DND-41 (cell line): ENCODE results near the gene COL20A1.

Experiments
- ATAC-seq: fragments of 200-7000 bp; cut with Tn5 transposase; 3 replicates; pipeline ENCODE4 v1.9.1; 2021; ENCODE audit warnings: low read depth; ENCODE audit not compliant: insufficient read depth
- DNase-seq: peaks from one replicate; pipeline ENCODE4 v3.0.0-alpha.2; 2020
- H2AFZ ChIP-seq: 2 replicates; pipeline ENCODE4 v1.6.0; 2012; ENCODE audit warnings: low read depth, low read length
- H3K27ac ChIP-seq: 2 replicates; pipeline ENCODE4 v1.5.1; 2012; ENCODE audit warnings: low read length, inconsistent platforms
- H3K27me3 ChIP-seq: fragments of 200-600 bp; sonication (generic); 2 replicates; pipeline ENCODE4 v1.6.0; 2012; ENCODE audit warnings: low read length, mild to moderate bottlenecking, inconsistent platforms; ENCODE audit not compliant: insufficient read depth, poor library complexity
- H3K36me3 ChIP-seq: 2 replicates; pipeline ENCODE4 v1.5.1; 2012; ENCODE audit warnings: low read length, inconsistent platforms; ENCODE audit not compliant: insufficient read depth
- H3K4me1 ChIP-seq: 2 replicates; pipeline ENCODE4 v1.5.1; 2012; ENCODE audit warnings: mild to moderate bottlenecking, low read length; ENCODE audit not compliant: insufficient read depth
- H3K4me2 ChIP-seq: 2 replicates; pipeline ENCODE4 v1.6.0; 2012; ENCODE audit warnings: mild to moderate bottlenecking, moderate library complexity, low read length, inconsistent platforms; ENCODE audit not compliant: insufficient read depth
- H3K4me3 ChIP-seq, 2 experiments: fragments of 200-600 bp in 1 of 2; shearing (Covaris generic) in 1 of 2; 2 replicates each; pipeline ENCODE4 v1.5.1; 2012 to 2016; ENCODE audit warnings: inconsistent platforms in 2 of 2, low read length in 2 of 2, mild to moderate bottlenecking in 2 of 2, low read depth in 1 of 2, moderate library complexity in 1 of 2
- H3K79me2 ChIP-seq: 2 replicates; pipeline ENCODE4 v1.6.0; 2012; ENCODE audit warnings: low read length, inconsistent platforms; ENCODE audit not compliant: insufficient read depth
- H3K9ac ChIP-seq: 2 replicates; pipeline ENCODE4 v1.6.0; 2012; ENCODE audit warnings: low read depth, mild to moderate bottlenecking, inconsistent platforms, low read length, moderate library complexity
- H3K9me3 ChIP-seq: 2 replicates; pipeline ENCODE4 v1.5.1; 2012; ENCODE audit warnings: low read length, moderate library complexity, mild to moderate bottlenecking, inconsistent platforms; ENCODE audit not compliant: insufficient read depth, severe bottlenecking
- H4K20me1 ChIP-seq: 2 replicates; pipeline ENCODE4 v1.6.0; 2012; ENCODE audit warnings: low read length; ENCODE audit not compliant: insufficient read depth
- EZH2 ChIP-seq: IDR thresholded peaks from 3 replicates; pipeline ENCODE4 v1.6.1; 2012; ENCODE audit warnings: borderline replicate concordance, low read depth, mild to moderate bottlenecking, moderate library complexity, low read length, inconsistent platforms; ENCODE audit not compliant: severe bottlenecking
- TF ChIP-seq, protein P1 (sequence below): IDR thresholded peaks from 2 replicates; pipeline ENCODE4 v1.5.1; 2012; ENCODE audit warnings: borderline replicate concordance, low read length, moderate library complexity, mild to moderate bottlenecking; ENCODE audit not compliant: poor library complexity, severe bottlenecking; ENCODE audit errors: extremely low read depth

The COL20A1 gene

GRCh38 chr20:63311833-63312243 lies 18.9 kb downstream of the COL20A1 start:
- TF ChIP-seq, protein P1, sequence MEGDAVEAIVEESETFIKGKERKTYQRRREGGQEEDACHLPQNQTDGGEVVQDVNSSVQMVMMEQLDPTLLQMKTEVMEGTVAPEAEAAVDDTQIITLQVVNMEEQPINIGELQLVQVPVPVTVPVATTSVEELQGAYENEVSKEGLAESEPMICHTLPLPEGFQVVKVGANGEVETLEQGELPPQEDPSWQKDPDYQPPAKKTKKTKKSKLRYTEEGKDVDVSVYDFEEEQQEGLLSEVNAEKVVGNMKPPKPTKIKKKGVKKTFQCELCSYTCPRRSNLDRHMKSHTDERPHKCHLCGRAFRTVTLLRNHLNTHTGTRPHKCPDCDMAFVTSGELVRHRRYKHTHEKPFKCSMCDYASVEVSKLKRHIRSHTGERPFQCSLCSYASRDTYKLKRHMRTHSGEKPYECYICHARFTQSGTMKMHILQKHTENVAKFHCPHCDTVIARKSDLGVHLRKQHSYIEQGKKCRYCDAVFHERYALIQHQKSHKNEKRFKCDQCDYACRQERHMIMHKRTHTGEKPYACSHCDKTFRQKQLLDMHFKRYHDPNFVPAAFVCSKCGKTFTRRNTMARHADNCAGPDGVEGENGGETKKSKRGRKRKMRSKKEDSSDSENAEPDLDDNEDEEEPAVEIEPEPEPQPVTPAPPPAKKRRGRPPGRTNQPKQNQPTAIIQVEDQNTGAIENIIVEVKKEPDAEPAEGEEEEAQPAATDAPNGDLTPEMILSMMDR: no peak
- TF ChIP-seq EZH2: no peak
- ATAC-seq: peak; percentile 66

GRCh38 chr20:63312273-63312672 lies 19.3 kb downstream of the COL20A1 start:
- ATAC-seq: peak; percentile 57
- peaks cover 9% of the 10 kb centered on the region for H4K20me1 ChIP-seq
- no peaks in the 10 kb centered on the region for H3K4me1 ChIP-seq
- H3K36me3 ChIP-seq: no peaks in the 10 kb centered on the region
- H3K9ac ChIP-seq: no peak overlapping the region
- no peaks in the 10 kb centered on the region for H3K9me3 ChIP-seq
- TF ChIP-seq, protein P1: no peak
- TF ChIP-seq EZH2: no peak
- no peaks in the 10 kb centered on the region for H3K79me2 ChIP-seq
- no peak overlapping the region for H2AFZ ChIP-seq
- no peak for DNase-seq
- no peak overlapping the region for H3K4me3 ChIP-seq
- no peaks in the 10 kb centered on the region for H3K27me3 ChIP-seq
- H3K27ac ChIP-seq: no peak overlapping the region
- H3K4me2 ChIP-seq: no peak overlapping the region

More at GRCh38 chr20:63311833-63312243, 18.9 kb downstream of the COL20A1 start:
- no peak overlapping the region for H2AFZ ChIP-seq
- H3K36me3 ChIP-seq: no peaks in the 10 kb centered on the region
- no peaks in the 10 kb centered on the region for H3K4me1 ChIP-seq
- H3K79me2 ChIP-seq: no peaks in the 10 kb centered on the region
- H3K4me2 ChIP-seq: no peak overlapping the region
- H3K27ac ChIP-seq: no peak overlapping the region
- H4K20me1 ChIP-seq: peaks cover 9% of the 10 kb centered on the region
- H3K9ac ChIP-seq: no peak overlapping the region
- peak; percentile 51 for DNase-seq
- no peaks in the 10 kb centered on the region for H3K9me3 ChIP-seq
- no peaks in the 10 kb centered on the region for H3K27me3 ChIP-seq
- no peak overlapping the region for H3K4me3 ChIP-seq

GRCh38 chr20:63312690-63313348 lies 19.8 kb downstream of the COL20A1 start:
- no peaks in the 10 kb centered on the region for H3K9me3 ChIP-seq
- H2AFZ ChIP-seq: no peak overlapping the region
- no peaks in the 10 kb centered on the region for H3K27me3 ChIP-seq
- DNase-seq: no peak
- no peak for TF ChIP-seq EZH2
- TF ChIP-seq, protein P1: no peak
- no peaks in the 10 kb centered on the region for H3K36me3 ChIP-seq
- H3K4me1 ChIP-seq: no peaks in the 10 kb centered on the region
- no peak for ATAC-seq
- H3K4me2 ChIP-seq: no peak overlapping the region
- H3K4me3 ChIP-seq: no peak overlapping the region
- no peak overlapping the region for H3K9ac ChIP-seq
- no peaks in the 10 kb centered on the region for H3K79me2 ChIP-seq
- H3K27ac ChIP-seq: no peak overlapping the region
- peaks cover 9% of the 10 kb centered on the region for H4K20me1 ChIP-seq
